GM18505 (cell line): ENCODE measurements around the gene DIS3L2.
"Not testable (repeated sequence)": the region's sequence is repeated elsewhere in the genome, so short reads cannot be mapped to it uniquely, and the experiment has no call there.

ENCODE experiments used
- ATAC-seq: cut with Tn5 transposase; IDR thresholded peaks from one replicate; pipeline ENCODE4 v1.9.1; 2021; ENCODE audit not compliant: unreplicated experiment
- POLR2A ChIP-seq: IDR thresholded peaks from 4 replicates; pipeline ENCODE4 v1.6.1; 2011; ENCODE audit warnings: borderline replicate concordance; ENCODE audit not compliant: insufficient read depth, insufficient read length; ENCODE audit errors: extremely low read depth

The DIS3L2 gene

GRCh38 chr2:232327105-232328031 is 365.9 kb downstream of the DIS3L2 start:
- ATAC-seq, result no peak
- TF ChIP-seq POLR2A, result no peak

DNA sequence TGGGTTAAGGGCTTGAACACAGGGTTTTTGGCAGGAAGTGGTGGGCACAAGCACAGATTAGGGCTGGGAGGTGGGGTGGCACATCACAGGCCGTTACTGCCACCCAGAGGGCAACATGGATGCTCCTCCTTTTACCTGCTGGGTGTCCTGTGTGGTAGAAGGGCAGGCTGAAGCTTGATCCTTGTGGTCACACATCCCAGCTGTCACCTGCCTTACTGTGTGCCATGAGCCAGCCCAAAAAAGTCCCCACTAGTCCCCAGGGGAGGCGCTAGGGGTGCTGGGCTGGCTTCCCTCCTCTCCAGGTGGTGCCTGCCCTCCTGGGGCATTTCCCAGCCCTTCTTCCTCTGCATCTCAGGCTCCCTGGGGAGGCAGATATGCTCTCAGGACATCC is 366.5 kb downstream of the DIS3L2 start:
- no peak for ATAC-seq
- no peak for TF ChIP-seq POLR2A

- no peak for ATAC-seq
- TF ChIP-seq POLR2A, result no peak
Observed at GRCh38 chr2:232328516-232329460, 367.3 kb downstream of the DIS3L2 start.

DNA sequence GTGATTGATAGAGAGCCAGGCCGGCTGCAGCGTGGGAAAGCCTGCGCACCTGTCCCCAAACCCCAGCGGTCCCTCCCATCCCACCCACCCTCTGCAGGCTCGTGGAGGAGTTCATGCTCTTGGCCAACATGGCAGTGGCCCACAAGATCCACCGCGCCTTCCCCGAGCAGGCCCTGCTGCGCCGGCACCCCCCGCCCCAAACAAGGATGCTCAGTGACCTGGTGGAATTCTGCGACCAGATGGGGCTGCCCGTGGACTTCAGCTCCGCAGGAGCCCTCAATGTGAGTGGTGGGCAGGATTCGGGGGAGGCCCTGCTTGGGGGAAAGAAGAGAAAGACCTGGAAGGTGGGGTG is 368.2 kb downstream of the DIS3L2 start:
- TF ChIP-seq POLR2A, result no peak
- no peak for ATAC-seq

- TF ChIP-seq POLR2A, result no peak
- ATAC-seq, result no peak
Observed at GRCh38 chr2:232330068-232330999, 368.8 kb downstream of the DIS3L2 start.

DNA sequence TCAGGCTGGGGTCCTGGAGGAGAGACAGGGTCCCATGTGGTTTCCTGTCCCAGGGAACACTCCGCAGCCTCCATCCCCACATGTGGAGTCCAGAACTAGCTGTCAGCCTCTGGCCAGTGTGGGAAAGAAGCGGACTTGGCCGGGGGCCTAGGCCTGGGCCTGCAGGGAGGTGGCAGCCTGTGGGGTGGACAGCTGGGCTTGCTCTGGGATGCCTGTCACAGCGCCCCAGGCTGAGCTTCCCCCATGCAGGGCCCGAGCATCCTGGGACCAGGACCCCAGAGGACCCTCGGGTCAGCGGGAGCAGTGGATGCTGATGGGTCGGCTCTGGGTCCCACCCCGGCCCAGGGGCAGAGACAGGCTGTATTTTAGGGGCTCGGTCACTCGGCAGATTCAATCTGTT is 369.5 kb downstream of the DIS3L2 start:
- not testable (repeated sequence) for ATAC-seq

DNA sequence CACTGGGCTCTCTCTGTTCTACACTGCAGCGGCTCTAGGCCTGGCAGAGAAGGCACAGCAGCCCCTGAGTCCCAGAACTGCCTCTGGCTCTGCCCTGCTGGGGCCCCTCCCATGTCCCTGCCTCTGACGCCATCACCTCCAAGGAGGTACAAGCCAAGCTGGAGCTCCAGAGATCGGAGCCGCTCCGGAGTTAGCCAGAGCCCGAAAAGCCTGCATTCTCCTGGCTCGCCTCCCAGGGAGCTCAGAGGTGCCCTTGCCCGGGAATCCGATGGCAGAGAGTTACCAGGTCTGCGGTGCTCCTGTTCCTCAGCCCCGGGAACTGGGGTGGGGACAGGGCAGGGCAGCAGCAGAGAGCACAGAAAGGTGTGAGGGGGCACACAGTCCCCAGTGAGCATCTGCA is 370.1 kb downstream of the DIS3L2 start:
- ATAC-seq, result not testable (repeated sequence)

GRCh38 chr2:232332244-232332939 is 370.9 kb downstream of the DIS3L2 start:
- not testable (repeated sequence) for ATAC-seq

DNA sequence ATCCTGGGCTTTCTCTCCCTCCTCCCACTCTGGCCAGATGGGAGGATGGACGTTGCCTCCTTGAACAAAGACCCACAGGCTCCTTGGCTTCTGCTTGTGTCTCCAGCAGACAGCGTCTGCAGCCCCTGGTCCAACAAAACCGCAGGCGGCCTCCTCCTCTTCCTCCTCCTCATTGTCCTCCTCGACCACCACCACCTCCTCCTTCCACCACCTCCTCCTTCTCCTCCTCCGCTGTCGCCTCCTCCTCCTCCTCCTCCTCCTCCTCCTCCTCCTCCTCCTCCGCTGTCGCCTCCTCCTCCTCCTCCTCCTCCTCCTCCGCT is 371.4 kb downstream of the DIS3L2 start:
- no peak for ATAC-seq

GRCh38 chr2:232333361-232334135 is 372.0 kb downstream of the DIS3L2 start:
- TF ChIP-seq POLR2A, result no peak
- ATAC-seq, result no peak

More for the DNA sequence above, 371.4 kb downstream of the DIS3L2 start:
- no peak for TF ChIP-seq POLR2A

GRCh38 chr2:232334136-232334884 is 372.8 kb downstream of the DIS3L2 start:
- ATAC-seq, result not testable (repeated sequence)

DNA sequence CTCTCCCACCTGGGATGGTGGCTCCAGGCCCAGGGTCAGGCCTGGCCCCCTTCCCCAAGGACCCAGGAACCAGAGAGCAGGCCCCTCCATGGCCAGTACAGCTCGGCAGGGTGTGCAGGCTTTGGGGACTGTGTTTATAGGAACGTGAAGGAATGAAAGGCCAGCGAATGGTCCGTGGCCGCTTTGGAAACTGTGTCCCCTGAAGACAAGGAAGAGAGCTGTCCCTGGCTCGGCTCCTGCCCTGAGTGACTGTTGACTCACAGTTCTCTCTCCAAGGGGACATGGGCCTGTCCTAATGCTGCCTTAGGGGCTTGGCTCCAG is 373.3 kb downstream of the DIS3L2 start:
- not testable (repeated sequence) for ATAC-seq

DNA sequence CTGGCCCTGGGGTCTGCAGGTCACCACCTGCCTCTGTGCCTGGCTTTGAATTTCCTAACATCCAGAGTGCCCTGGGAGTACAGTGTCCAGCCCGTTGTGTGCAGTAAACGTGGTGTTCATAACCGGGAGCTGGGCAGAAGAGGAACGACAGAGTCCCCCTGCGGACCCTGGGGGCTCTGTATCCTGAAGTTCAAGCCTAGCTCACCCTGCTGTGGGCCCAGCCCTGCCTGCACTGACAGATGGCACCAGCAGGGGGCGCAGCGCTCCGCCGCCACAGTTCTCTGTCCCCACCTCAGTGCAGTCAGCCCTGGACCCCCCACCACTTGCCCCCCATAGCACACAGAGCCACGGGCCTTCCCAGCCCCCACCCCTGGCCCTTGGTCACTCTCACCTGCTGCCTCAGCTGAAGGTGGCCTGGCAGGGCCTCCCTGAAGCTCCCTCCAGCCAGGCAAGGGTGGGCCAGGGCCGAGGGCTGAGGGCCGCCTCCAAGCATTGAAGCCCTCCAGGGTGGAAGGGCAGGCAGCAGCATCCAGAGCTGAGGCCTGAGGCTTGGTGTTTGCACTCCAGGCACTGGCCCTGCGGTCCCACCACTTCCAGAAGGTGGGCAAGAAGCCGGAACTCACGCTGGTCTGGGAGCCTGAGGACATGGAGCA is 373.8 kb downstream of the DIS3L2 start:
- ATAC-seq, result not testable (repeated sequence)
